B cell (primary cell): ENCODE results near the gene SENP8. TPM values are rescaled to one million over a fixed set of nuclear protein-coding genes. Genes with fewer than 3 reads are reported as not detected.

ENCODE experiments used
- ATAC-seq: fragments of 200-7000 bp; cut with Tn5 transposase; one replicate; pipeline ENCODE4 v1.10.0; 2021; ENCODE audit warnings: low read depth, mild to moderate bottlenecking, moderate number of reproducible peaks, moderate library complexity
- CTCF ChIA-PET: fragments of 350-600 bp; sonication (Branson Sonifier 250); formaldehyde crosslinking; loops from one replicate; lab custom pipeline; 2021; ENCODE audit warnings: antibody characterized with exemption, inconsistent platforms; lab: Charles Lee
- POLR2A ChIA-PET: fragments of 350-600 bp; sonication (Branson Sonifier 250); formaldehyde crosslinking; loops from one replicate; lab custom pipeline; 2021; ENCODE audit warnings: antibody characterized with exemption; lab: Charles Lee
- DNase-seq: peaks from one replicate; pipeline ENCODE4 v3.0.0; 2013
- H2AFZ ChIP-seq: 2 replicates; pipeline ENCODE4 v1.6.1; 2012; ENCODE audit warnings: mild to moderate bottlenecking, low read depth, low read length; ENCODE audit not compliant: insufficient read depth, poor library complexity, severe bottlenecking
- H3K27ac ChIP-seq, 2 donors: 1 replicate in 1 of 2; 2 replicates in 1 of 2; pipeline ENCODE4 v1.5.1; 2012 to 2013; ENCODE audit warnings: low read length in 2 of 2, mild to moderate bottlenecking in 2 of 2, moderate library complexity in 1 of 2
- H3K27me3 ChIP-seq, 4 experiments: fragments of 200-600 bp in 1 of 4; sonication (generic) in 1 of 4; replicated peaks in 1 of 4; 1 replicate in 2 of 4; 2 replicates in 2 of 4; pipeline versions ENCODE4 v1.6.1 to v1.7.0; 2013 to 2016; ENCODE audit warnings: low read length in 3 of 4, mild to moderate bottlenecking in 2 of 4, mixed read lengths in 1 of 4, moderate library complexity in 1 of 4; ENCODE audit not compliant: insufficient read depth in 4 of 4, control insufficient read depth in 3 of 4; ENCODE audit errors: control extremely low read depth in 1 of 4
- H3K36me3 ChIP-seq, 2 experiments: replicated peaks in 1 of 2; 1 replicate in 1 of 2; 2 replicates in 1 of 2; pipeline versions ENCODE4 v1.6.1 to v1.7.1; 2013; ENCODE audit warnings: low read length in 1 of 2; ENCODE audit not compliant: insufficient read depth in 2 of 2, control insufficient read depth in 1 of 2; ENCODE audit errors: control extremely low read depth in 1 of 2, extremely low read depth in 1 of 2
- H3K4me1 ChIP-seq, 2 donors: fragments of 200-600 bp in 1 of 2; sonication (generic) in 1 of 2; 1 replicate in 1 of 2; 2 replicates in 1 of 2; pipeline versions ENCODE4 v1.5.1 to v1.6.1; 2013 to 2017; ENCODE audit warnings: low read length in 2 of 2; ENCODE audit not compliant: control insufficient read depth in 2 of 2, insufficient read depth in 2 of 2
- H3K4me2 ChIP-seq: replicated peaks from 2 replicates; pipeline ENCODE3; 2012; ENCODE audit warnings: mild to moderate bottlenecking, low read depth, low read length; ENCODE audit not compliant: poor library complexity, severe bottlenecking
- H3K4me3 ChIP-seq, 5 experiments: fragments of 200-600 bp in 1 of 5; sonication (generic) in 1 of 5; 1 replicate in 3 of 5; 2 replicates in 2 of 5; pipeline versions ENCODE4 v1.5.1 to v1.7.0; 2011 to 2016; ENCODE audit warnings: low read length in 4 of 5, mild to moderate bottlenecking in 4 of 5, low read depth in 2 of 5, control low read depth in 1 of 5, moderate library complexity in 1 of 5; ENCODE audit not compliant: insufficient read depth in 1 of 5; ENCODE audit errors: control extremely low read depth in 1 of 5, extremely low read depth in 1 of 5
- H3K79me2 ChIP-seq: fragments of 200-600 bp; sonication (generic); one replicate; pipeline ENCODE4 v1.6.0; 2016; ENCODE audit warnings: low read length; ENCODE audit not compliant: control insufficient read depth, insufficient read depth
- H3K9ac ChIP-seq: fragments of 200-600 bp; sonication (generic); 2 replicates; pipeline ENCODE4 v1.6.1; 2017; ENCODE audit warnings: mild to moderate bottlenecking, low read length, moderate library complexity
- H3K9me3 ChIP-seq, 3 donors: one replicate each; pipeline versions ENCODE4 v1.6.1 to v1.7.1; 2013; ENCODE audit warnings: low read length in 2 of 3; ENCODE audit not compliant: control insufficient read depth in 2 of 3, insufficient read depth in 1 of 3; ENCODE audit errors: control extremely low read depth in 1 of 3
- H4K20me1 ChIP-seq: 2 replicates; pipeline ENCODE4 v1.6.0; 2012; ENCODE audit warnings: mild to moderate bottlenecking, low read length; ENCODE audit not compliant: insufficient read depth, control insufficient read depth, poor library complexity, severe bottlenecking
- H3K27ac Mint-ChIP-seq: one replicate; pipeline ENCODE4 v1.8.0; 2021; ENCODE audit warnings: mixed read lengths
- H3K27me3 Mint-ChIP-seq: one replicate; pipeline ENCODE4 v1.8.0; 2021; ENCODE audit warnings: mixed read lengths
- H3K4me1 Mint-ChIP-seq: one replicate; pipeline ENCODE4 v1.8.0; 2021; ENCODE audit warnings: mixed read lengths
- H3K4me3 Mint-ChIP-seq: one replicate; pipeline ENCODE4 v1.8.0; 2021; ENCODE audit warnings: mixed read lengths
- H3K9me3 Mint-ChIP-seq: one replicate; pipeline ENCODE4 v1.8.0; 2022; ENCODE audit warnings: mixed read lengths; ENCODE audit not compliant: insufficient read depth
- CTCF ChIP-seq: fragments of 200-600 bp; IDR thresholded peaks from one replicate; pipeline ENCODE4 v1.8.0; 2022; ENCODE audit warnings: antibody characterized with exemption, mild to moderate bottlenecking
- EZH2 ChIP-seq: IDR thresholded peaks from 2 replicates; pipeline ENCODE4 v1.6.1; 2012; ENCODE audit warnings: borderline replicate concordance, low read depth, mild to moderate bottlenecking, moderate library complexity, low read length; ENCODE audit not compliant: insufficient read depth, poor library complexity, severe bottlenecking
- WGBS: methylation state at CpG from one replicate; pipeline ENCODE4 v1.1.5; 2013; ENCODE audit warnings: missing lambda C conversion rate; ENCODE audit not compliant: insufficient coverage; 5-methylcytosine and 5-hydroxymethylcytosine counted together
- intact Hi-C: fragments of 100-400 bp; cut with micrococcal nuclease; formaldehyde crosslinking; loops from one replicate; pipeline ENCODE4 v1.10.0; 2022
- polyA plus RNA-seq: library from polyadenylated mRNA; depleted of rRNA; stranded (reverse); fragments of >200 nt; gene quantifications from 2 replicates; pipeline ENCODE4 v1.2.3, GENCODE V29; 2012
- total RNA-seq, 2 donors: library from RNA; stranded (reverse); fragments of 120-200 nt in 1 of 2; gene quantifications; 1 replicate in 1 of 2; 2 replicates in 1 of 2; pipeline versions ENCODE4 v1.2.3 to v1.2.4, GENCODE V29; 2013 to 2022

Gene SENP8
- total and polyA plus RNA-seq, 2 donors (not counting 1 experiment from before 2014, with no cell fraction given) = 0.62 to 0.69 TPM

GRCh38 chr15:72160696-72161245 lies 42.6 kb downstream of the SENP8 start:
- Histone ChIP-seq H3K4me2 (no peak overlapping the region), H3K9me3 (no peaks in the 10 kb centered on the region), H3K9ac (no peak overlapping the region), H3K79me2 (no peaks in the 10 kb centered on the region), H2AFZ (no peak overlapping the region), H4K20me1 (no peaks in the 10 kb centered on the region), H3K4me3 (no peak overlapping the region), H3K27me3 (peaks cover 0 to 1% (median 0%) of the 10 kb centered on the region in 4 experiments), H3K36me3 (no peaks in the 10 kb centered on the region), H3K4me1 (peaks cover 0 to under 1% of the 10 kb centered on the region in 2 donors), H3K27ac (no peak overlapping the region)
- no peak overlapping the region for H3K4me3 Mint-ChIP-seq
- no peak for ATAC-seq
- H3K9me3 Mint-ChIP-seq = no peaks in the 10 kb centered on the region
- POLR2A ChIA-PET = no interaction called here
- H3K27me3 Mint-ChIP-seq = no peaks in the 10 kb centered on the region
- peaks cover 2% of the 10 kb centered on the region for H3K4me1 Mint-ChIP-seq
- no peak for TF ChIP-seq EZH2
- no peak for TF ChIP-seq CTCF
- no peak overlapping the region for H3K27ac Mint-ChIP-seq
- CTCF ChIA-PET = no interaction called here
- DNase-seq = no peak
- WGBS = 100% methylated on average over 3 of the region's 5 CpGs
- intact Hi-C loops = no loop called here

- H3K4me3 Mint-ChIP-seq = no peak overlapping the region
- no peak overlapping the region for H2AFZ ChIP-seq
- no peaks in the 10 kb centered on the region for H3K4me1 ChIP-seq
- H3K9ac ChIP-seq = no peak overlapping the region
- CTCF ChIA-PET = interaction anchor here (1.8 kb wide), 1 partner anchor 380 kb away, joined by 8 read pairs; no protein-coding TSS in a partner anchor
- no peak overlapping the region for H3K4me2 ChIP-seq
- intact Hi-C loops = no loop called here
- H3K79me2 ChIP-seq = no peaks in the 10 kb centered on the region
- H3K27ac ChIP-seq = no peak overlapping the region
- H3K9me3 Mint-ChIP-seq = no peaks in the 10 kb centered on the region
- DNase-seq (no peak), ATAC-seq (no peak)
- POLR2A ChIA-PET = no interaction called here
- no peak overlapping the region for H3K4me3 ChIP-seq
- H4K20me1 ChIP-seq = no peaks in the 10 kb centered on the region
- H3K36me3 ChIP-seq = no peaks in the 10 kb centered on the region
- 86% methylated on average over 6 of the region's 7 CpGs for WGBS
- H3K27ac Mint-ChIP-seq = no peak overlapping the region
- H3K27me3 ChIP-seq = peaks cover 0 to 2% (median 0%) of the 10 kb centered on the region in 4 experiments
- no peaks in the 10 kb centered on the region for H3K9me3 ChIP-seq
- H3K4me1 Mint-ChIP-seq = no peaks in the 10 kb centered on the region
- TF ChIP-seq CTCF (no peak), EZH2 (no peak)
- peaks cover 3% of the 10 kb centered on the region for H3K27me3 Mint-ChIP-seq
Observed at GRCh38 chr15:72161361-72162132, 43.3 kb downstream of the SENP8 start.
